CD4-positive, alpha-beta T cell (primary cell): ENCODE measurements around the gene COL4A2. TPM values are rescaled to one million over a fixed set of nuclear protein-coding genes. Genes with fewer than 3 reads are reported as not detected.

Experiments used
- ATAC-seq: fragments of 200-7000 bp; cut with Tn5 transposase; one replicate; pipeline ENCODE4 v1.10.0; 2022; ENCODE audit warnings: mild to moderate bottlenecking; ENCODE audit not compliant: poor library complexity
- CTCF ChIA-PET: fragments of 350-600 bp; sonication (Branson Sonifier 250); formaldehyde crosslinking; loops from one replicate; lab custom pipeline; 2021; ENCODE audit warnings: antibody characterized with exemption, inconsistent platforms; lab: Charles Lee
- POLR2A ChIA-PET: fragments of 350-600 bp; sonication (Branson Sonifier 250); formaldehyde crosslinking; loops from one replicate; lab custom pipeline; 2021; ENCODE audit warnings: antibody characterized with exemption, inconsistent platforms; lab: Charles Lee
- DNase-seq, 14 experiments: peaks; one replicate each; pipeline ENCODE4 v3.0.0-alpha.2; 2013 to 2020; ENCODE audit warnings: mixed read lengths in 2 of 14
- H3K27ac ChIP-seq, 2 donors: one replicate each; pipeline versions ENCODE4 v1.5.1 to v1.7.0; 2013; ENCODE audit warnings: low read length in 2 of 2, low read depth in 1 of 2, mild to moderate bottlenecking in 1 of 2
- H3K27me3 ChIP-seq, 2 experiments: 1 replicate in 1 of 2; 2 replicates in 1 of 2; pipeline versions ENCODE4 v1.6.1 to v1.7.0; 2013; ENCODE audit warnings: low read length in 2 of 2, control low read depth in 1 of 2, mild to moderate bottlenecking in 1 of 2, moderate library complexity in 1 of 2; ENCODE audit not compliant: insufficient read depth in 2 of 2, control insufficient read depth in 1 of 2
- H3K36me3 ChIP-seq: one replicate; pipeline ENCODE4 v1.6.1; 2013; ENCODE audit warnings: low read length, control low read depth; ENCODE audit not compliant: insufficient read depth
- H3K4me1 ChIP-seq: one replicate; pipeline ENCODE4 v1.6.1; 2013; ENCODE audit warnings: low read length, control low read depth; ENCODE audit not compliant: insufficient read depth
- H3K4me3 ChIP-seq: one replicate; pipeline ENCODE4 v1.5.1; 2013; ENCODE audit warnings: mild to moderate bottlenecking, low read length, moderate library complexity
- H3K9me3 ChIP-seq, 2 experiments: 1 replicate in 1 of 2; 2 replicates in 1 of 2; pipeline versions ENCODE4 v1.6.1 to v1.7.0; 2013; ENCODE audit warnings: low read length in 2 of 2, mild to moderate bottlenecking in 2 of 2, control low read depth in 1 of 2, moderate library complexity in 1 of 2; ENCODE audit not compliant: control insufficient read depth in 1 of 2, insufficient read depth in 1 of 2
- H3K27ac Mint-ChIP-seq: one replicate; pipeline ENCODE4 v1.8.0; 2020; ENCODE audit warnings: mixed read lengths
- H3K27me3 Mint-ChIP-seq: one replicate; pipeline ENCODE4 v1.8.0; 2021; ENCODE audit warnings: mixed read lengths
- H3K36me3 Mint-ChIP-seq: one replicate; pipeline ENCODE4 v1.8.0; 2021; ENCODE audit warnings: low read depth, mixed read lengths
- H3K4me1 Mint-ChIP-seq: one replicate; pipeline ENCODE4 v1.8.0; 2021; ENCODE audit warnings: low read depth, mixed read lengths
- H3K4me3 Mint-ChIP-seq: one replicate; pipeline ENCODE4 v1.8.0; 2020; ENCODE audit warnings: mild to moderate bottlenecking, mixed read lengths
- H3K9me3 Mint-ChIP-seq: one replicate; pipeline ENCODE4 v1.8.0; 2020; ENCODE audit warnings: mixed read lengths
- CTCF ChIP-seq: fragments of 200-600 bp; IDR thresholded peaks from one replicate; pipeline ENCODE4 v1.8.0; 2022; ENCODE audit warnings: antibody characterized with exemption, mild to moderate bottlenecking
- intact Hi-C, 2 experiments: fragments of 100-400 bp; cut with DNase I in 1 of 2; cut with micrococcal nuclease in 1 of 2; formaldehyde crosslinking; loops; one replicate each; pipeline versions ENCODE4 v1.15.1 to v1.9.0; 2023 to 2025; cut with DNase I, micrococcal nuclease
- total RNA-seq, 174 experiments: library from RNA in 2 of 174; stranded (reverse) in 2 of 174; gene quantifications; one replicate each; pipeline ENCODE4 v1.2.3 and lab custom pipeline; 2021 to 2026

Gene COL4A2
- total RNA-seq, 2 experiments from 2014 or later = not detected

DNA sequence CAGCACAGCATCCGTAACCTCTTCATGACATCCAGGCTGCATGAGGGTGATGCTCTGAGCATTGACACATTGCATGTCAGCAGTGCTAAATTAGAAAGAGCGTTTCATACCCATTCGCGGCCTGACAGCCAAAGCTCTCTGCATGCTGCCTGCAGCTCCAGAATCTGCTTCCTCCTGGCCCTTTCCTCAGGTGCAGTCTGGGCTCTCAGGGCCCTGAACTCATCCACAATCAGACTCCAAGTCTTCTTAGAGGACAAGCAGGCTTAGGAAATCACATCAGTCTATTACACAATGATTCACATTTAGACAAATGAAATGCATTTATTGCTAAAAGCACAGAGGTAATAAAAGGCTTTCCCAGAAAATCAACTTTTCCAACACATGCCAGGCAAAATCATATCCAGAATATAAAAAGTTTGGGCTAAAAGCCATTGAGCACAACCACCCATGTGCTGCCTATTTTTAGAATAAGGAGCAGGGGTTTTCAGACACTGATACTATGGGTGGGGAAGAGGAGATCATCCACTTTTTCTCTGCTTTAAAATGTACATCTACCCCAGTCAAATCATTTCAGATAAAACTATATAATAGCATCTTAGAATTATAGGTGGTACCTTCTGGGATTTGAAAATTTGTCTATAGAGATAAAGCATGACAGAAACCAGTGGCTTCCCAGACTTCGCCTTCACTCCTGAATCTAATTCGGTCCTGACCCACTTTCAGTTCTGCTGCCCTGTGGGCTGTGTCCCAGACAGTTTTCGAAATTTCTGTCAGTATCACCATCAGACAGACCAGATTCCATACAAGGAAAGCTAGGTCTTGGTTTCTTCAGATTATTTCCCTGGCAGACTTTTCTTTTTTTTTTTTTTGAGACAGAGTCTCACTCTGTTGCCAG is 109.3 kb downstream of the COL4A2 start:
- DNase-seq = no peak

GRCh38 chr13:110418944-110419343 is 111.9 kb downstream of the COL4A2 start:
- no peak for TF ChIP-seq CTCF
- Histone ChIP-seq H3K36me3 (no peaks in the 10 kb centered on the region), H3K4me3 (no peak overlapping the region), H3K4me1 (peaks cover 6% of the 10 kb centered on the region), H3K27ac (no peak overlapping the region), H3K27me3 (peaks cover 34 to 57% of the 10 kb centered on the region in 2 experiments), H3K9me3 (peaks cover 0 to 6% of the 10 kb centered on the region in 2 experiments)
- peaks cover 13% of the 10 kb centered on the region for H3K4me1 Mint-ChIP-seq
- POLR2A ChIA-PET = no interaction called here
- intact Hi-C loops = loop anchor here in 1 of 2 experiments (10.0 kb wide), 1 partner anchor 624 kb away; no protein-coding TSS in a partner anchor
- CTCF ChIA-PET = no interaction called here
- H3K9me3 Mint-ChIP-seq = no peaks in the 10 kb centered on the region
- no peak for ATAC-seq
- no peak overlapping the region for H3K27ac Mint-ChIP-seq
- no peak overlapping the region for H3K4me3 Mint-ChIP-seq
- H3K27me3 Mint-ChIP-seq = peaks cover 92% of the 10 kb centered on the region
- no peaks in the 10 kb centered on the region for H3K36me3 Mint-ChIP-seq
- no peak for DNase-seq

More for the DNA sequence above, 109.3 kb downstream of the COL4A2 start:
- ChIA-PET CTCF (no interaction called here), POLR2A (no interaction called here)
- Histone ChIP-seq H3K4me3 (no peak overlapping the region), H3K9me3 (no peaks in the 10 kb centered on the region), H3K36me3 (no peaks in the 10 kb centered on the region), H3K4me1 (peaks cover 8% of the 10 kb centered on the region), H3K27me3 (peaks cover 28 to 49% of the 10 kb centered on the region in 2 experiments), H3K27ac (no peak overlapping the region)
- Mint-ChIP-seq H3K4me3 (no peak overlapping the region), H3K27ac (no peak overlapping the region), H3K4me1 (peaks cover 4% of the 10 kb centered on the region), H3K9me3 (no peaks in the 10 kb centered on the region), H3K27me3 (peaks cover 88% of the 10 kb centered on the region), H3K36me3 (no peaks in the 10 kb centered on the region)
- ATAC-seq = no peak
- TF ChIP-seq CTCF = no peak
- intact Hi-C loops = loop anchor here in 1 of 2 experiments (10.0 kb wide), 1 partner anchor 622 kb away; no protein-coding TSS in a partner anchor

DNA sequence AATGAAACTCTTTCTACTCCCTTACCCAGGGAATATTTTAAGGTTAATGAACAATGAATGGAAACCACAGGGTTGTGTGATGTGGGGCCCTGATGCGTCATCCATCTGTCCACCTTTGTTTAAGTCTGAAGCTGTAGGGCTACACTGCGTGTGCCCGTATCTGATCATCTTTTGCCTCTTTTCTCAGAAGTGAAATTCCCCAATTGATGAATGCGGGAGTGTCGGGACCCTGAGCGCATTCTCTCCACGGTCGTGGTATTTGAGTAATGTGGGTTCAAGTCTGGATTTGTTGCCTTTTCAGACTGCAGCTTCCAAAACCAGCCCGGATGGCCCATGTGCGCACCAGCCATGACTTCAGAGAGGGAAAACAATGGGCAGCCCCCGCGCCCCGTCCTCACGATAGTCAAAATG is 112.3 kb downstream of the COL4A2 start:
- H3K4me3 Mint-ChIP-seq = no peak overlapping the region
- DNase-seq (no peak), ATAC-seq (no peak)
- H3K9me3 ChIP-seq = peaks cover 0 to 6% of the 10 kb centered on the region in 2 experiments
- no peak for TF ChIP-seq CTCF
- no peak overlapping the region for H3K27ac ChIP-seq
- H3K27ac Mint-ChIP-seq = no peak overlapping the region
- H3K36me3 Mint-ChIP-seq = no peaks in the 10 kb centered on the region
- peaks cover 34 to 62% of the 10 kb centered on the region in 2 experiments for H3K27me3 ChIP-seq
- intact Hi-C loops = loop anchor here in 1 of 2 experiments (10.0 kb wide), 1 partner anchor 625 kb away; no protein-coding TSS in a partner anchor
- peaks cover 6% of the 10 kb centered on the region for H3K4me1 ChIP-seq
- H3K4me1 Mint-ChIP-seq = peaks cover 13% of the 10 kb centered on the region
- peaks cover 95% of the 10 kb centered on the region for H3K27me3 Mint-ChIP-seq
- H3K9me3 Mint-ChIP-seq = no peaks in the 10 kb centered on the region
- POLR2A ChIA-PET = no interaction called here
- no peak overlapping the region for H3K4me3 ChIP-seq
- H3K36me3 ChIP-seq = no peaks in the 10 kb centered on the region
- CTCF ChIA-PET = no interaction called here
